DOHH2 (cell line): ENCODE results near the gene TNFSF12.

Experiments used
- H3F3A ChIP-seq: fragments of 200-600 bp; sonication (generic), shearing (Covaris generic); 2 replicates; pipeline ENCODE4 v1.6.0; 2016; ENCODE audit warnings: antibody characterized with exemption, mild to moderate bottlenecking; ENCODE audit not compliant: control insufficient read depth, insufficient read depth
- H3K27ac ChIP-seq: fragments of 200-600 bp; sonication (generic); 2 replicates; pipeline ENCODE4 v1.5.1; 2014; ENCODE audit warnings: low read depth, mild to moderate bottlenecking, low read length, moderate library complexity
- H3K27me3 ChIP-seq: fragments of 200-600 bp; sonication (generic); 2 replicates; pipeline ENCODE4 v1.6.1; 2014; ENCODE audit warnings: mild to moderate bottlenecking, low read length, mixed read lengths; ENCODE audit not compliant: control insufficient read depth
- H3K36me3 ChIP-seq: fragments of 200-600 bp; sonication (generic); 2 replicates; pipeline ENCODE4 v1.6.1; 2014; ENCODE audit warnings: mild to moderate bottlenecking, low read length, moderate library complexity, mixed read lengths; ENCODE audit not compliant: control insufficient read depth
- H3K4me1 ChIP-seq: fragments of 200-600 bp; sonication (generic); 2 replicates; pipeline ENCODE4 v1.6.1; 2014; ENCODE audit warnings: mild to moderate bottlenecking, low read length, mixed read lengths; ENCODE audit not compliant: control insufficient read depth
- H3K4me2 ChIP-seq: fragments of 200-600 bp; sonication (generic); 2 replicates; pipeline ENCODE4 v1.6.0; 2014; ENCODE audit warnings: mild to moderate bottlenecking, low read length, moderate library complexity
- H3K4me3 ChIP-seq: fragments of 200-600 bp; sonication (generic); 2 replicates; pipeline ENCODE4 v1.5.1; 2014; ENCODE audit warnings: mild to moderate bottlenecking, low read length, mixed read lengths
- H3K79me2 ChIP-seq: fragments of 200-600 bp; sonication (generic); 2 replicates; pipeline ENCODE4 v1.6.1; 2014; ENCODE audit warnings: mild to moderate bottlenecking, low read length, mixed read lengths; ENCODE audit not compliant: control insufficient read depth
- H3K9me2 ChIP-seq: fragments of 200-600 bp; sonication (generic); replicated peaks from 2 replicates; pipeline ENCODE4 v1.6.1; 2014; ENCODE audit warnings: mild to moderate bottlenecking, low read length, mixed read lengths; ENCODE audit not compliant: control insufficient read depth
- H3K9me3 ChIP-seq: fragments of 200-600 bp; sonication (generic); 2 replicates; pipeline ENCODE4 v1.6.1; 2014; ENCODE audit warnings: antibody characterized with exemption, low read length, mixed read lengths; ENCODE audit not compliant: control insufficient read depth, insufficient read depth
- H4K20me1 ChIP-seq: fragments of 200-600 bp; sonication (generic); 2 replicates; pipeline ENCODE4 v1.6.0; 2014; ENCODE audit warnings: low read depth, mild to moderate bottlenecking, antibody characterized with exemption, low read length, moderate library complexity; ENCODE audit not compliant: control insufficient read depth, insufficient read depth
- EZH2phosphoT487 ChIP-seq: fragments of 200-600 bp; sonication (generic); IDR thresholded peaks from 2 replicates; pipeline ENCODE4 v1.6.1; 2017; ENCODE audit warnings: borderline replicate concordance, mild to moderate bottlenecking, antibody characterized with exemption, low read length, moderate library complexity, mixed read lengths
- TF ChIP-seq, protein P1 (sequence below): fragments of 200-600 bp; sonication (generic); IDR thresholded peaks from one replicate; pipeline ENCODE4 v1.5.1; 2014; ENCODE audit warnings: antibody characterized with exemption, mild to moderate bottlenecking, low read depth, low read length; ENCODE audit not compliant: poor library complexity, severe bottlenecking

The TNFSF12 gene

DNA sequence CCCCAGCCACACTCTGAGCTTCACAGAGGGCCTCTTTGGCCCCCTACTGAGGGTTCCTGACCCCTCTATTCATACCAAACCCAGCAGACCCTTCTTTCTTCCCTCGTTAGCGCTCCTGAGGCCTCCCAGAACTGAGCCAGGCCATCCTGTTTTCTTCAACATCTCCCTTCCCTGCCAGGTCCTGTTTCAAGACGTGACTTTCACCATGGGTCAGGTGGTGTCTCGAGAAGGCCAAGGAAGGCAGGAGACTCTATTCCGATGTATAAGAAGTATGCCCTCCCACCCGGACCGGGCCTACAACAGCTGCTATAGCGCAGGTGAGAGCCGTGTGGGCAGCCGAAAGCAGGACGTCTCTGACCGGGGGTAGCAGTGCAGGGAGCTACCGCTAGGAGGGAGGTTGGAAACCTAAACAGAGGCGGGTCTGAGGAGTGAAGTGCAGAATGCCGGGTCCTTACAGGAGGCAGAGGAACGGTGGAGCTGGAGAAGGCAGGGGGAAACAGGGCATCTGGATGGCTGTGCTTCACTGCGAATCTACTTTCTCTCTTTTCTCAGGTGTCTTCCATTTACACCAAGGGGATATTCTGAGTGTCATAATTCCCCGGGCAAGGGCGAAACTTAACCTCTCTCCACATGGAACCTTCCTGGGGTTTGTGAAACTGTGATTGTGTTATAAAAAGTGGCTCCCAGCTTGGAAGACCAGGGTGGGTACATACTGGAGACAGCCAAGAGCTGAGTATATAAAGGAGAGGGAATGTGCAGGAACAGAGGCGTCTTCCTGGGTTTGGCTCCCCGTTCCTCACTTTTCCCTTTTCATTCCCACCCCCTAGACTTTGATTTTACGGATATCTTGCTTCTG is 11.5 kb downstream of the TNFSF12 start:
- Histone ChIP-seq H3F3A (0 out of 2 replicates have a peak, but pooled peaks cover 3% of the 10 kb centered on the region), H3K27ac (no peak overlapping the region; the same call in 1 of the 2 replicates), H3K4me3 (peak overlapping the region; percentile 79), H4K20me1 (no peaks in the 10 kb centered on the region), H3K9me3 (no peaks in the 10 kb centered on the region), H3K9me2 (no peaks in the 10 kb centered on the region), H3K4me1 (peaks cover 49% of the 10 kb centered on the region), H3K4me2 (peak overlapping the region; percentile 92), H3K27me3 (peaks cover 7% of the 10 kb centered on the region), H3K79me2 (peaks cover 43% of the 10 kb centered on the region), H3K36me3 (peaks cover 33% of the 10 kb centered on the region)
- TF ChIP-seq, protein P1, sequence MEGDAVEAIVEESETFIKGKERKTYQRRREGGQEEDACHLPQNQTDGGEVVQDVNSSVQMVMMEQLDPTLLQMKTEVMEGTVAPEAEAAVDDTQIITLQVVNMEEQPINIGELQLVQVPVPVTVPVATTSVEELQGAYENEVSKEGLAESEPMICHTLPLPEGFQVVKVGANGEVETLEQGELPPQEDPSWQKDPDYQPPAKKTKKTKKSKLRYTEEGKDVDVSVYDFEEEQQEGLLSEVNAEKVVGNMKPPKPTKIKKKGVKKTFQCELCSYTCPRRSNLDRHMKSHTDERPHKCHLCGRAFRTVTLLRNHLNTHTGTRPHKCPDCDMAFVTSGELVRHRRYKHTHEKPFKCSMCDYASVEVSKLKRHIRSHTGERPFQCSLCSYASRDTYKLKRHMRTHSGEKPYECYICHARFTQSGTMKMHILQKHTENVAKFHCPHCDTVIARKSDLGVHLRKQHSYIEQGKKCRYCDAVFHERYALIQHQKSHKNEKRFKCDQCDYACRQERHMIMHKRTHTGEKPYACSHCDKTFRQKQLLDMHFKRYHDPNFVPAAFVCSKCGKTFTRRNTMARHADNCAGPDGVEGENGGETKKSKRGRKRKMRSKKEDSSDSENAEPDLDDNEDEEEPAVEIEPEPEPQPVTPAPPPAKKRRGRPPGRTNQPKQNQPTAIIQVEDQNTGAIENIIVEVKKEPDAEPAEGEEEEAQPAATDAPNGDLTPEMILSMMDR = no peak
- no peak for TF ChIP-seq EZH2phosphoT487

DNA sequence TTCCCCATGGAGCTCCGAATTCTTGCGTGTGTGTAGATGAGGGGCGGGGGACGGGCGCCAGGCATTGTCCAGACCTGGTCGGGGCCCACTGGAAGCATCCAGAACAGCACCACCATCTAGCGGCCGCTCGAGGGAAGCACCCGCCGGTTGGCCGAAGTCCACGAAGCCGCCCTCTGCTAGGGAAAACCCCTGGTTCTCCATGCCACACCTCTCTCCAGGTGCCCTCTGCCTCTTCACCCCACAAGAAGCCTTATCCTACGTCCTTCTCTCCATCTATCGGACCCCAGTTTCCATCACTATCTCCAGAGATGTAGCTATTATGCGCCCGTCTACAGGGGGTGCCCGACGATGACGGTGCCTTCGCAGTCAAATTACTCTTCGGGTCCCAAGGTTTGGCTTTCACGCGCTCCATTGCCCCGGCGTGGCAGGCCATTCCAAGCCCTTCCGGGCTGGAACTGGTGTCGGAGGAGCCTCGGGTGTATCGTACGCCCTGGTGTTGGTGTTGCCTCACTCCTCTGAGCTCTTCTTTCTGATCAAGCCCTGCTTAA is 12.2 kb downstream of the TNFSF12 start:
- Histone ChIP-seq H3K4me3 (peak overlapping the region; percentile 79), H4K20me1 (no peaks in the 10 kb centered on the region), H3F3A (0 out of 2 replicates have a peak, but pooled peaks cover 3% of the 10 kb centered on the region), H3K27me3 (peaks cover 7% of the 10 kb centered on the region), H3K9me3 (no peaks in the 10 kb centered on the region), H3K36me3 (peaks cover 40% of the 10 kb centered on the region), H3K4me2 (peak overlapping the region; percentile 92), H3K4me1 (peaks cover 49% of the 10 kb centered on the region), H3K9me2 (no peaks in the 10 kb centered on the region), H3K79me2 (peaks cover 47% of the 10 kb centered on the region), H3K27ac (peak overlapping the region; percentile 82)
- TF ChIP-seq, protein P1 = peak; percentile 56
- no peak for TF ChIP-seq EZH2phosphoT487

DNA sequence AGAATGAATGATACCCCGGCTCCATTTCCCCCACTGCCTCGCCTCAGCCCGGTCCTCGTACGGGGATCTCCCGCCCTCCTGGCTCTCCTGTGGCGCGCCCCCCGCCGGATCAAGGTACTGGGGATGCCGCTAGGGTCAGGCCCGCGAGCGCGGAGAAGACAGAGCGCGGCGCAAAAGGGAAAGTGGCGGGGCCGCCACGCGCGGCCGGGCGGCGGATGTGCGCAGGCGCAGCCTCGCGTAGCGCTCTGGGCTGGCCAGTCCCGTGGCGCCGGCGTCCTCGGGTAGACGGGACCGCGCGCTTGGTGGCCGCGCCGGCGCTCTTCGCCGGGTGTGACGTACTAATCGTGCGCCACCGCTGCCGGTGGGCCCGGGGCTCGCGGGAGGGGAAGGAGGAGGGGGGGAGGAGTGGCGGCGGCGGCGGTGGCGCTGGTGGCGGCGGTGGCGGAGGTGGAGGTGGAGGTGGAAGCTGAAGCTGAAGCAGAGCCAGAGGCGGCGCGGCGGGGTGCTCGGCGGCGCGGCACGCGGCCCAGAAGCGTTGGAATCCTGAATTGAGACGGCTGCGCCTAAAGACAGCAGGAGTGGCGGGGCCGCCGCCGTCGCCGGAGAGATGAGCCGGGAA is 12.8 kb downstream of the TNFSF12 start, which contains the start of gene SENP3:
Gene SENP3 (plus strand): TSS at position 331 of the 619 bp plus-strand sequence. CDS start 1,158 bp downstream, outside the sequence.
- no peaks in the 10 kb centered on the region for H3K9me3 ChIP-seq
- peaks cover 49% of the 10 kb centered on the region for H3K4me1 ChIP-seq
- H3K9me2 ChIP-seq = no peaks in the 10 kb centered on the region
- H4K20me1 ChIP-seq = no peaks in the 10 kb centered on the region
- TF ChIP-seq, protein P1 = no peak
- TF ChIP-seq EZH2phosphoT487 = no peak
- peak within 1 kb of the TSS; percentile 92 for H3K4me2 ChIP-seq
- peak within 1 kb of the TSS; percentile 82 for H3K27ac ChIP-seq
- peaks cover 42% of the 10 kb centered on the region for H3K36me3 ChIP-seq
- peaks cover 48% of the 10 kb centered on the region for H3K79me2 ChIP-seq
- H3F3A ChIP-seq = 0 out of 2 replicates have a peak, but pooled peaks cover 3% of the 10 kb centered on the region
- peak within 1 kb of the TSS; percentile 79 for H3K4me3 ChIP-seq
- H3K27me3 ChIP-seq = peaks cover 7% of the 10 kb centered on the region
